ENCODE data around the gene COX6B1.
A peak's percentile ranks its signal among the peaks of the same experiment; 100 is the strongest.
"Not testable (repeated sequence)": the region's sequence is repeated elsewhere in the genome, so short reads cannot be mapped to it uniquely, and the experiment has no call there.

The COX6B1 gene

DNA sequence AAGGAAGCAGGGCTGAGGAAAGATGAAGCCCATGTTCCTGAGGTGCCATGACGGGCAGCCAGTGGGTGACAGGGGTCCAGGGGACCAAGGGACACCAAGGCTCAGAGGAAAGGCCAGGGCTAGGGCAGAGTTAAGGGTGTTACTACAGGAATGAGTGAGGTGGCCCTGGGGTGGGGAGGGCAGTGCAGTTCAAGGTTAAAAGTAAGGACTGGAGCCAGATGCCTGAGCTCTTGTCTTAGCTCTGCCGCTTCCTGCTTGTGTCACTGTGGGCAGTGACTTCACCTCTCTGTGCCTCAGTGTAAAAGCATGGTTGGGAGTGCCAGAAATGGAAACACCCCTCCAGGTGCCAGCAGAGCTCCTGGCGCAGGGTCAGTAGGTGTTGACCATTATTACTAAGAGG lies 11.5 kb upstream of the COX6B1 start:
- DNase-seq = no peak

DNA sequence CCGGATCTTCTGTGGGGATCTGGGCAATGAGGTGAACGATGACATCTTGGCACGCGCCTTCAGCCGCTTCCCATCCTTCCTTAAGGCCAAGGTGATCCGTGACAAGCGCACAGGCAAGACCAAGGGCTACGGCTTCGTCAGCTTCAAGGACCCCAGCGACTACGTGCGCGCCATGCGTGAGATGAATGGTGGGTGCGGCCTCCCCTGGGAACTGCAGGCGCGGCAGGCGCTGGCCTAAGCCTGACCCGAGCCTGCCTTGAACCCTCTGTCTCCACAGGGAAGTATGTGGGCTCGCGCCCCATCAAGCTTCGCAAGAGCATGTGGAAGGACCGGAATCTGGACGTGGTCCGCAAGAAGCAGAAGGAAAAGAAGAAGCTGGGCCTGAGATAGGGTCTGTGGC lies 11.0 kb upstream of the COX6B1 start:
- no peak for DNase-seq

DNA sequence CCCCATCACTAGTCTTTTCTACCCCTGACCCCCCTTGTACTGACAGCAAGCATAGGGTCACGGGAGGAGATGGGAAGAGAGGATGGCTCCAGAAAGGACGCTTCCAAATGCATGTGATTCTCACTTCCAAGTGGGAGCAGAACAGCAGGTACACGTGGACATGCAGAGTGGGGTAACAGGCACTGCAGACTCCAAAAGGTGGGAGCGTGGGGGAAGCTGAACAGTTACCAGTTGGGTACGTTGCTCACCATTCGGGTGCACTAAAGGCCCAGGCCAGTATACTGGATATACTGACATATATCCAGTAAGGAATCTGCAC lies 8.8 kb upstream of the COX6B1 start:
- no peak for DNase-seq

DNA sequence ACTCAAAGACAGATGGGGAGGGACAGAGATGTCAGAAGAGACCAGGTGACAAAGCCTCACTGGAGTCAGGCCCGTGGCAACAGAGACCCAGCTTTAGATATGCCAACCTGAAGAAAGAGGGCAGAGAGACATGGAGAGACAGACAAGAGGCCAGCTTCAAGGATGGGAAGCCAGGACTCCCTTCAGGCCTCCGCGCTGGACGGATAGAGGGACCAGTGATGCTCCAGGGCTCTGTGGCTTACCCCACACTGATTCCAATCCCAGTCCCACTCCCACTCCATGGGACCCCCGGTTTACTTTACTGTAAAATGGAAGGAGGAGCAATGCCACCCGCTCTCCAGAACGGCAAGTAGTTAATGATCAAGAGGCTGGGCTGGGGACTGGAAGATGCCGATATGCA lies 8.3 kb upstream of the COX6B1 start:
- no peak for DNase-seq

DNA sequence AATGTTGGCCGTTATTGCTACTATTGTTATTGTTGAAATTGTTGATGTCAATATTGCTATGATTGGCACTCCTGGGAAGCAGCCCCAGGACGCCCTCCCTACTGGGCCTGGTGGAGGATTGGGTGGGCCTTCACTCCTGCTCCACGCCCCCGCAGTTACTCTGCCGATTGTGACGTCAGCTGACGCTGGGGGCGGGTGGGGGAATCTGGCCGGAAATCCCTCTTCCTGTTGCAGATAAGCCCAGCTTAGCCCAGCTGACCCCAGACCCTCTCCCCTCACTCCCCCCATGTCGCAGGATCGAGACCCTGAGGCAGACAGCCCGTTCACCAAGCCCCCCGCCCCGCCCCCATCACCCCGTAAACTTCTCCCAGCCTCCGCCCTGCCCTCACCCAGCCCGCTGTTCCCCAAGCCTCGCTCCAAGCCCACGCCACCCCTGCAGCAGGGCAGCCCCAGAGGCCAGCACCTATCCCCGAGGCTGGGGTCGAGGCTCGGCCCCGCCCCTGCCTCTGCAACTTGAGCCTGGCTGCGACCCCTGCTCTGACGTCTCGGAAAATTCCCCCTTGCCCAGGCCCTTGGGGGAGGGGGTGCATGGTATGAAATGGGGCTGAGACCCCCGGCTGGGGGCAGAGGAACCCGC lies 6.5 kb upstream of the COX6B1 start, which contains the start of gene ETV2:
Gene ETV2, plus strand, starts transcription at position 231 of the 637 bp plus-strand sequence. CDS start 716 bp downstream, outside the sequence.
- peak; percentile 65 for DNase-seq

DNA sequence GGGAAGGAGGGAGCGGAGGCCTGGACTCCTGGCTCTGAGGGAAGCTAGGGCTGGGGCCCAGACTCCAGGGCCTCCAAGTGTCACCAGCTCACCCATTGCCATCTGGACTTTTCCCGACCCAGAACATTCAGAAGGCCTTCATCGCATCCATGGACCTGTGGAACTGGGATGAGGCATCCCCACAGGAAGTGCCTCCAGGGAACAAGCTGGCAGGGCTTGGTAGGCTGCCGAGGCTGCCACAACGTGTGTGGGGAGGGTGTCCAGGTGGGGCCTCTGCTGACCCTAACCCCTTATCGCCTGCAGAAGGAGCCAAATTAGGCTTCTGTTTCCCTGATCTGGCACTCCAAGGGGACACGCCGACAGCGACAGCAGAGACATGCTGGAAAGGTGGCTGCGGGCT lies 5.8 kb upstream of the COX6B1 start:
- no peak for DNase-seq

DNA sequence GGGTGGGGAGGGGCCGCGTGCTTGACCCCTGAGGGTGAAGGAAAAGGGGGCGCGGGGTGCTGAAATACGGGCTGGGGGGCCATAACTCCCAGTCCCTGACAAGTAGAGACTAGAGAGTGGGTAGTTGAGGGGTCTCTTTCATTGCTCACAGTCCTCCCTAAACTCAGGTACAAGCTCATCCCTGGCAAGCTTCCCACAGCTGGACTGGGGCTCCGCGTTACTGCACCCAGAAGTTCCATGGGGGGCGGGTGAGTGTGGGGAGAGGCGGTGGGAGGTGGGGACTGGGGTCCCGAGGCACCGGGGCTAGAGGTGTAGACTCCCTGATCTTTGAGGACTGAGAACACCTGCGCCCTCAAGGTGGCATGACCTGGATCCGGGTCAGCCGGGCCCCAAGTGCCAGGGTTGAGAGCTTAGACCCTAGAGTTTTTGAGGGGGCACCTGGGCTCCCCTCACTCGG lies 5.3 kb upstream of the COX6B1 start:
- DNase-seq = no peak

DNA sequence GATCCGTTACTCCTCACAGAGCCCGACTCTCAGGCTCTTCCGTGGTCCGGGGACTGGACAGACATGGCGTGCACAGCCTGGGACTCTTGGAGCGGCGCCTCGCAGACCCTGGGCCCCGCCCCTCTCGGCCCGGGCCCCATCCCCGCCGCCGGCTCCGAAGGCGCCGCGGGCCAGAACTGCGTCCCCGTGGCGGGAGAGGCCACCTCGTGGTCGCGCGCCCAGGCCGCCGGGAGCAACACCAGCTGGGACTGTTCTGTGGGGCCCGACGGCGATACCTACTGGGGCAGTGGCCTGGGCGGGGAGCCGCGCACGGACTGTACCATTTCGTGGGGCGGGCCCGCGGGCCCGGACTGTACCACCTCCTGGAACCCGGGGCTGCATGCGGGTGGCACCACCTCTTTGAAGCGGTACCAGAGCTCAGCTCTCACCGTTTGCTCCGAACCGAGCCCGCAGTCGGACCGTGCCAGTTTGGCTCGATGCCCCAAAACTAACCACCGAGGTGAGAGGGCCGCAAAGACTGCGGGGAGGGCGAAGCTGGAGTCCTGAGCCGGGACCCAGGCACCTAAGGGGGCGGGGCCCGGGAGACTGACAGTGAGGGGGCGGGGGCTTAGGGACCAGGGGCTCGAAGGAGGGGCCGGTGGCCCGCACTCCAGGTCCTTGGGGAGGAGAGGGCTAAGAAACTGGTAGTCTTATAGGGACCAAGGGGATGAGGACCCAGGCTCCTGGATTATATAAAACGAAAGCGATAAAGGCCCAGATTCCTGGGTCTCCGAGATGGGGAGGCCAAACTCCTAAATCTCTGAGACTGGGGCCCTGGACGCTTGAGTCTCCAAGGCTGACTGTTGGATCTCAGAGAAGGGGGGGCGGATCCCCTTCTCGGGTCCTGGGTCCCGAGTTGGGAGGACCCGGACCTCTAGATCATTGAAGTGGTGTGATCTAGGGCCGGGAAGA lies 4.6 kb upstream of the COX6B1 start:
- peak; percentile 85 for DNase-seq

DNA sequence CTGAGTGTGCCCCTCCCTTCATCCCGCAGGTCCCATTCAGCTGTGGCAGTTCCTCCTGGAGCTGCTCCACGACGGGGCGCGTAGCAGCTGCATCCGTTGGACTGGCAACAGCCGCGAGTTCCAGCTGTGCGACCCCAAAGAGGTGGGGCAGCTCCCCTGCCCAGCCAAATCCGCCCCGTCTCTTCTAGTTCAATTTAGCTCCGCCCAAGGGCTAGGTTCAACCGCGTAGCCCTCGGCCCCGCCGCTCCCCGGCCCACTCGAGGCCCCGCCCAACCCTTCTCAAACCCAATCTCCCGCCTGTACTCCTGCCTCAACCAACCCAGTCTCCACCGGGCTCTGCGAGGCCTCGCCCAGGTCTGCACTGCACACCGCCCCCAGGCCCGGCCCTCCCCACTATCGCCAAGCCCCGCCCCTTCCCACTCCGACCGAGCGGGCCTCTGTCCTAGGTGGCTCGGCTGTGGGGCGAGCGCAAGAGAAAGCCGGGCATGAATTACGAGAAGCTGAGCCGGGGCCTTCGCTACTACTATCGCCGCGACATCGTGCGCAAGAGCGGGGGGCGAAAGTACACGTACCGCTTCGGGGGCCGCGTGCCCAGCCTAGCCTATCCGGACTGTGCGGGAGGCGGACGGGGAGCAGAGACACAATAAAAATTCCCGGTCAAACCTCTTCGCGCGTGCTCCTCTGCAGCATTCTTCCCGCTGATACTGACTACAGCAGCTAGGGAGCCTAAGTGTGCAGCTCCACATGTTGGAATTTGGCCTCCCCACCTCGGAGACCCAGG lies 3.7 kb upstream of the COX6B1 start:
- DNase-seq = peak; percentile 98

DNA sequence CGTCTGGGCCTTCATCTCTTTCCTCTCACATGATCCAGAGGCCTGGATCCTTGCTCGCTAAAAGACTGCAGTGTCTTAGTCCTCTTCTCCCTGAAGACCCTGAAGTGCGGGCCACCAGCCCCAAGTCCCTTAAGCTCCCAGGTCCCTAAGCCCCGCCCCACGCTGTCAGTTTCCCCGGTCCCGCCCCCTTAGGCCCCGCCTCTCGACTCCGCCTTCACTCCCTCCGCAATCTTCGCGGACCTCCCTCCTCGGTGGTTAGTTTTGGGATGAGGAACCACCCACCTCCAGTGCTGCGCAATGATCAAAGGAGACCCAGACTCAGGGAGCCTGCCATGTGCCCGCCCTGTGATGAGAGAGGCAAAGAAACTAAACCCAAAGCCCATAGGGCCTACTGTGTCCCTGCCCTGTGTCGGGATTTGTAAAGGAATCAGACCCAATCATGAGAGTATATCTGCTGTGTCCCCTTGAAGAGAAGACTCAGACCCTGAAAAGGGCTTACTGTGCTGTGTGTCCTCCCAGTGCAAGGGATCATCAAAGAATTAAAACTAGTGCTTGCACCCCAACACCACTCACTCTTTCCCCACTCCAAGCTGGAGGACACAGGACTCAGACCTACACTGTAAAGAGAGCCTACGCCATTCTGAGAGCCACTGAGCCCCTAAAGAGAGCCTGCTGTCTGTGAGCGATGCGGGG lies 3.0 kb upstream of the COX6B1 start:
- peak; percentile 77 for DNase-seq

DNA sequence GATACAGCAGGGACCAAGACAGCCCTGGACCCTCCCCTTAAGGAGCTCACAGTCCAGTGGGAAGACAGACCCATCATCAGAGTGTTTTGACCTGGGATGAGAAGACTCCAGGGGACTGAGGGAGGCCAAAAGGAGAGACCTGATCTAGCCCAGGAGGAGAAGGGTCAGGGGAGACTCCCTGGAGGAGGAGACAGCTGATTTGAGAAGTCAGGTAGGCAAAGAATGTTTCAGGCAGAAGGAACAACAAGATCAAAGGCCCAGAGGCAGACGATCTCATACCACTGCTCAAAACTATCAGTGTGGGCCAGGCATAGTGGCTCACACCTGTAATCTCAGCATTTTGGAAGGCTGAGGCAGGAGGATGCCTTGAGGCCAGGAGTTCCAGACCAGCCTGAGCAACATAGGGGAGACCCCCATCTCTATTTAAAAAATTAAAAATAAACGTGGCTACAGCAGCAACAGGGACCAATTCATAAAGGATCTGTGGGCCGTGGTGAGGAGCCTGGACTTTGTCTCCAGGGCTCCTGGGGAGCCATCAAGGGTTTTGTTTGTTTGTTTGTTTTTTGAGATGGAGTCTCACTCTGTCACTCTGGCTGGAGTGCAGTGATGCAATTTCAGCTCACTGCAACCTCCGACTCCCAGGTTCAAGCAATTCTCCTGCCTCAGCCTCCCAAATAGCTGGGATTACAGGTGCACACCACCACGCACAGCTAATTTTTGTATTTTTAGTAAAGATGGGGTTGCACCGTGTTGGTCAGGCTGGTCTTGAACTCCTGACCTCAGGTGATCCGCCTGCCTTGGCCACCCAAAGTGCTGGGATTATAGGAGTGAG lies 2.2 kb upstream of the COX6B1 start:
- DNase-seq = no peak

DNA sequence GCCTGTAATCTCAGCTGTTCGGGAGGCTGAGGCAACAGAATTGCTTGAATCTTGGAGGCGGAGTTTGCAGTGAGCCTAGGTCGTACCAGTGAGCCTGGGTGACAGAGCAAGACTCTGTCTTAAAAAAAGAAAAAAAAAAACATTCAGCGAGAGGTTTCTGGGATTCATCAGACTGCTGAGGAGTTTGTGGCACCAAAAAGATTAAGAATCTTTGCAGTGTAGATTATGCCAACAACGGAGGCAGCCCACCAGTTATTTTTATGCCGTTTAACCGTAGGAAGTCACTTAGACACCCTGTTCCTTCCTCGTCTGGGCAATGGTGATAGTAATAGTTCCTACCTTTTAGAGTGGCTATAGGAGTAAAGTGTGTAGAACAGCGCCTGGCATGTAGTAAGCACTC lies 2.5 kb downstream of the COX6B1 start:
- DNase-seq = no peak

DNA sequence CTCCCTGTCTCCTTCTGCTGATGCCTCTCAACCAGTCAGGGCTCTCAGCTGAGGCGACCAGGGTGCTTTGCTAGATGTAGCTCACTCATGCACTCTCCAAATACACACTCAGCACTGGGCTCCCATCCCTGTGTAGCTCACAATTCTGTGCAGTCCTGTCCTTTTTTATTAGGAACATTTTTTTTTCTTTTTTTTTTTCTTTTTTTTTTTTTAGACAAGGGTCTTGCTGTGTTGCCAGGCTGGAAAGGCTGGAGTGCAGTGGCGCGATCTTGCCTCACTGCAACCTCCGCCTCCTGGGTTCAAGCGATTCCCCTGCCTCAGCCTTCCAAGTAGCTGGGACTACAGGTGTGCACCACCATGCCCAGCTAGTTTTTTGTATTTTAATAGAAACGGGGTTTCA lies 6.7 kb downstream of the COX6B1 start:
- DNase-seq = not testable (repeated sequence)

DNA sequence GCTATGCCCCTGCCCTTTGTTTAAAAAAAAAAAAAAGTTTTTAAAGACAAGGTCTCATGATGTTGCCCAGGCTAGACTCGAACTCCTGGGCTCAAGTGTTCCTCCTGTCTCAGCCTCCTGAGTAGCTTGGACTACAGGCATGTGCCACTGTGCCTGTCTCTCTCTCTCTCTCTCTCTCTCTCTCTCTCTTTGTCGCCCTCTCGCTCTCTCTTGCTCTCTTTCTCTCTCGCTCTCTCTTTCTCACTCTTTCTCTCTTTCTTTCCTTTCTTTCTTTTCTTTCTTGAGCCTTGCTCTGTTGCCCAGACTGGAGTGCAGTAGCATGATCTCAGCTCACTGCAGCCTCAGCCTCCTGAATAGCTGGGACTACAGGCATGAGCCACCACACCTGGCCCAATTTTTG lies 7.5 kb downstream of the COX6B1 start:
- DNase-seq = no peak

DNA sequence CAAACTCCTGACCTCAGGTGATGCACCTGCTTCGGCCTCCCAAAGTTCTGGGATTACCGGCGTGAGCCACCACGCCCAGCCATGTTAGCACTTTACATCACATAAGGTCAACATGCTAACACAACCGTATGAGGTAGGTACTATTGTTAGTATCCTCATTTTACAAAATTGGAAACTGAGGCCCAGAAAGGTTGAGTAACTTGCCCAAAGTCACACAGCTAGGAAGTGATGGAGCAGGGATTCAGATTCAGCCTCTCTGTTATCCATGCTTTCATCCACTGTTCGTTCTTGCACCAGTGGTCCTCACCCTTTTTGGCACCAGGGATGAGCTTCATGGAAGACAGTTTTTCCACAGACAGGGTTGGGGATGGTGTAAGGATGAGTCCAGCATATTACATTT lies 8.6 kb downstream of the COX6B1 start:
- no peak for DNase-seq

DNA sequence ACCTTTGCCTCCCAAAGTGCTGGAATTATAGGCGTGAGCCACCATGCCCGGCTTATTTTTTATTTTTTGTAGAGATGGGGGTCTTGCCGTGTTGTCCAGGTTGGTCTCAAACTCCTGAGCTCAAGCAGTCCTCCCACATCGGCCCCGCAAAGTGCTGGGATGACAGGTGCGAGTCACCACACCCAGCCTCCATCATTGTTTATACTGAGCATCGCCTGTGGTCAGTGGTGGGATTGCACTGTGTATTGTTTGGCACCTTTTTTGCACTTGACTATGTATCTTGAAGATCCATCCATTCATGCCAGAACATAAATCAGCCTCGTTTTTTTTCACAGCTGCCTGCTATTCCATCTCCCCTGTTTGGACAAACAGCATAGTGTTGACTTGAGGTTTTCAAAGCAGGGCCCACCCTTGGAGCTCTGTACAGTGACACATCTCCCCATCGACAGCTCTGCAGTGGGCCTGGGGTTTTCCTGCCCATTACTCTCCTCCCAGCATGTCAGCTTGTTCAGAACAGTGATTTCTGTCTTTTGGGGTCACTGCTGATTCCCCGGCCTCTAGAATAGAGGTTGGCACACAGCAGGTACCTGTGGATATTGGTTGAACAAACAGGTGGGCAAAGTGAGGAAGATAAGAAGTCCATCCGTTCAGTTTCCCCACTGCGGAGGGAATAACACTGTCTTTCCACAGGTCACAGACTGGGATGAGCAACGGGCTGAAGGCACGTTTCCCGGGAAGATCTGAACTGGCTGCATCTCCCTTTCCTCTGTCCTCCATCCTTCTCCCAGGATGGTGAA lies 10.0 kb downstream of the COX6B1 start:
- no peak for DNase-seq

DNA sequence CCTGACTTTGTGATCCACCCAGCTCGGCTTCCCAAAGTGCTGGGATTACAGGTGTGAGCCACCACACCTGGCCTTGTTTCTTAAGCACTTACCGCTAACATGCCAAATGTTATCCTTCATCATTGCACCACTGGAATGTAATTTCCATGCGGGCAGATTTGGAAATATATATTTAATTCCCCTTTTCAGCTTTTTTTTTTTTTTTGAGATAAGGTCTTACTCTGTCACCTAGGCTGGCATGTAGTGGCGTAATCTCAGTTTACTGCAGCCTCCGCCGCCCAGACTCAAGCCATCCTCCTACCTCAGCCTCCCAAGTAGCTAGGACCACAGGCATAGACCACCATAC lies 13.8 kb downstream of the COX6B1 start:
- no peak for DNase-seq

DNA sequence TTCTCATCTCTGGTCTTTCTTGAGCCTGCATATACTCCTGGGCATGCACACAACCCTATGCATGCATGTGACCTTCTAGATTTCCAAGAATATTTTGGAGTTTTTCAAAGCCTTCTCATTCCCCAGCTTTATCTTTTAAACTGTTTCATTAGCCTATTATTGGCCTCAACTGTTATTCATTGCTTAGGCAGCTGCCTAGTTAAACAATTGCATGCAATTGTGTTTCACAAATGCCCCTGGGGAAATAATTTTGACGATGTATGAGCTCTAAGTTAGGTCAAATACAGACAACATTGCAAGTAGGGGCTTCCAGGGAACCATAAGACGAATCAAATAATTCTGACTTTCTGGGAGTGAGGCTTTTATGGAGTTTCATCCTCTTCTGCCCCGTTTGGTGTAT lies 15.9 kb downstream of the COX6B1 start:
- no peak for DNase-seq

DNA sequence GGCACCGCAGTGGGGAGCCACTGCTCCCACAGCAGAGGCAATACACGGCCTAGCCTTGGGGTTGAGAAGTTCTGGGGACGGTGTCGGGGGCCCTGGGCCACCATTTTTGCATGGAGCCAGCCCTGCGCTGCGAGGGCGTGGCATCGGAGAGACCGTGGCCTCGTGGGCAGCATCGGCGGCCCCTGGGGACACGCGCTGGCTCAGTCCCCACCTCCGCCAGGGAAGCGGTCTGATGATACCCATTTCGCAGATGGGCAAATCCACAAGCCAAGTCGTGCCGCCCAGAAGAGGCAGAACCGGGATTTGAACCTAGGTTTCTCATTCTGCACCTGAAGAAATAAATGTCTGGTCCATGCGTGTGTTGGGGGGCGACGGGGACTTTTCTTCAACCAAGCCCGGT lies 17.0 kb downstream of the COX6B1 start:
- DNase-seq = no peak

DNA sequence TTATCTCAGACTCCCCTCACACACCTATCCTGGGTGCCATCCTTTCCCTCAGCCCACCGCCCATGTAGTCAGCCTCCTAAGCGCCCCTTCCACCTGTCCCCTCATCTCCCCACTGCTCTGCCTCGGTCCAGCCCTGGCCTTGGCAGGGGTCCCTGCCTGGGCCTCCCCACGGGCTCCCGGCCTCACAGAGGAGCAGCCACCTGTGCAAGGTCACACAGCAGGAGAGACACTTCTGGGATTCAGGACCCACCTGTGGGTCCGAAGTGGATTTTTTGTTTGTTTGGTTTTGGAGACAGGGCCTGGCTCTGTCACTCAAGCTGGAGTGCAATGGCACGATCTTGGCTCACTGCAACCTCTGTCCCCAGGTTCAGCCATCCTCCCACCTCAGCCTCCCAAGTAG lies 17.5 kb downstream of the COX6B1 start:
- DNase-seq = no peak

DNA sequence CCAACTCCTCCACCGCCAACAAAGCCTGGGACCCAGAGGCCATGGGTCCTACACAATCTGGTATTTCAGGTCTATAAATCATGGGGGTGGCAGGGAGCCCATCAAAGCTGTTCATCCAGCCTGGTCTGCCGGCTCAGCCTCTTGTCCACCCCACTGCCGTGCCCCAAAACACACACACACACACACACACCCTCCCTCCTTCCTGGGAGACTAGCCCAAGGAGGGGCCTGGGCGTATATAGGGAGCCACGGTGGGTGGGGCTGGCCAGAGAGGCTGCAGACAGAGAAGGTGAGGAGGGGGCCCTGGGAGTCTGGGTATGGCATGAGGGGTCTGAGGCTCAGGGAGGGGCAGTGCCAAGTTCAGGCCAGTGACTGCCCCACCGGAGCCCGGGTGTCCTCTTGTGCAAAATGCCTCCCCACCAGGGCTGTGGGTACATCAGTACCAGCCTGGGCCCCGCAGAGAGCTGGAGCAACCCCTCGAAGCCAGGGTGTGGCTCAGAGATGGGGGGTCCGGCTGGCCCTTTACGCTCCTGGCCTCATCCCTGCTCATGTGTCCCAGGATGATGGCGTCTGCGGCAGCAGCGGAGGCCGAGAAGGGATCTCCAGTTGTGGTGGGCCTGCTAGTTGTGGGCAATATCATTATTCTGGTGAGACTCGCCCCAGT lies 18.3 kb downstream of the COX6B1 start, which contains the start of gene UPK1A:
Gene UPK1A, plus strand, starts transcription at position 267 of the 663 bp plus-strand sequence. Its CDS starts 296 bp downstream, at position 563.
- DNase-seq = no peak

Data from CD4-positive, alpha-beta T cell treated with Interleukin-21 for 1 hour (primary cell).